Peyer's patch (tissue), 4 donors: ENCODE measurements around the gene CRCP. TPM values are rescaled to one million over a fixed set of nuclear protein-coding genes. Genes with fewer than 3 reads are reported as not detected.

Experiments
- DNase-seq, 3 donors: peaks; one replicate each; pipeline ENCODE4 v3.0.0-alpha.2; 2017 to 2019
- H3K27ac ChIP-seq, 4 donors: fragments of 200-600 bp; sonication (generic); one replicate each; pipeline ENCODE4 v1.5.1; 2016 to 2019
- H3K27me3 ChIP-seq, 2 donors: fragments of 200-600 bp; sonication (generic); one replicate each; pipeline ENCODE4 v1.5.1; 2019
- H3K36me3 ChIP-seq, 3 donors: fragments of 200-600 bp; sonication (generic); one replicate each; pipeline ENCODE4 v1.5.1; 2016 to 2019
- H3K4me1 ChIP-seq, 4 donors: fragments of 200-600 bp; sonication (generic); one replicate each; pipeline ENCODE4 v1.5.1; 2016 to 2019
- H3K4me3 ChIP-seq, 4 donors: fragments of 200-600 bp; sonication (generic); 1 replicate in 3 of 4; 2 replicates in 1 of 4; pipeline ENCODE4 v1.5.1; 2016 to 2019; ENCODE audit warnings: mild to moderate bottlenecking in 1 of 4
- H3K9me3 ChIP-seq, 4 donors: fragments of 200-600 bp; sonication (generic); one replicate each; pipeline ENCODE4 v1.5.1; 2016 to 2019; ENCODE audit warnings: mild to moderate bottlenecking in 1 of 4
- POLR2A ChIP-seq, 2 donors: fragments of 450-650 bp; IDR thresholded peaks; one replicate each; pipeline ENCODE4 v1.5.1; 2017; ENCODE audit warnings: antibody characterized with exemption in 2 of 2, mild to moderate bottlenecking in 2 of 2, moderate library complexity in 2 of 2
- total RNA-seq, 4 donors: library from RNA; depleted of rRNA; stranded (reverse); fragments of >200 nt; gene quantifications; one replicate each; pipeline ENCODE4 v1.1.0, GENCODE V29; 2016
- TF ChIP-seq, protein P1 (sequence below), 6 experiments: fragments of 450-650 bp in 4 of 6; fragments of 200-600 bp in 2 of 6; sonication (generic) in 1 of 6; IDR thresholded peaks; one replicate each; pipeline ENCODE4 v1.5.1; 2017 to 2019; ENCODE audit warnings: antibody characterized with exemption in 6 of 6, mild to moderate bottlenecking in 3 of 6, moderate library complexity in 1 of 6

CRCP gene
- total RNA-seq, 4 donors from 2014 or later, result 24.7 to 67.7 (median 42.2) TPM

DNA sequence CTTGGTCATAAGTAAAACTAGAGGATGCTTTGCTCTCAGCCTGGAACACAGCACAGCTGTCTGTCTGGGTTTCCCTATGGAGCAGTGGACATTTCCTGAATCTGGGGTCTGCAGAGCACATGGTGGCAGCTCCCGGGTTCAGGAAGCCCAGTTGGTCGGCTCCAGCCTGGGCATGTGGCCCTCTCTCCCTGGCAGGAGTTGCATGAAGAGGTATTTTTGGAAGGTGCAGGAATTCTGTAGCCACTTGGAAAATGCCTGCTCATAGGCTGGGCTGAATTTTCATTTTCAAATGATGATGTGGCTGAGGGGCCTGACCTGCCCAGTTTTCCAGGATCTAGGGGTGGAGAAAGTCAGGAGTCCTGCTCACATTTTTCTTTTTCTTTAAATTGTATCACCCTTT lies 83.8 kb downstream of the CRCP start:
- DNase-seq, result no peak
- Histone ChIP-seq H3K27ac (no peak overlapping the region), H3K4me1 (no peaks in the 10 kb centered on the region), H3K36me3 (no peaks in the 10 kb centered on the region), H3K27me3 (no peaks in the 10 kb centered on the region), H3K9me3 (no peaks in the 10 kb centered on the region), H3K4me3 (no peak overlapping the region)
- TF ChIP-seq, protein P1, sequence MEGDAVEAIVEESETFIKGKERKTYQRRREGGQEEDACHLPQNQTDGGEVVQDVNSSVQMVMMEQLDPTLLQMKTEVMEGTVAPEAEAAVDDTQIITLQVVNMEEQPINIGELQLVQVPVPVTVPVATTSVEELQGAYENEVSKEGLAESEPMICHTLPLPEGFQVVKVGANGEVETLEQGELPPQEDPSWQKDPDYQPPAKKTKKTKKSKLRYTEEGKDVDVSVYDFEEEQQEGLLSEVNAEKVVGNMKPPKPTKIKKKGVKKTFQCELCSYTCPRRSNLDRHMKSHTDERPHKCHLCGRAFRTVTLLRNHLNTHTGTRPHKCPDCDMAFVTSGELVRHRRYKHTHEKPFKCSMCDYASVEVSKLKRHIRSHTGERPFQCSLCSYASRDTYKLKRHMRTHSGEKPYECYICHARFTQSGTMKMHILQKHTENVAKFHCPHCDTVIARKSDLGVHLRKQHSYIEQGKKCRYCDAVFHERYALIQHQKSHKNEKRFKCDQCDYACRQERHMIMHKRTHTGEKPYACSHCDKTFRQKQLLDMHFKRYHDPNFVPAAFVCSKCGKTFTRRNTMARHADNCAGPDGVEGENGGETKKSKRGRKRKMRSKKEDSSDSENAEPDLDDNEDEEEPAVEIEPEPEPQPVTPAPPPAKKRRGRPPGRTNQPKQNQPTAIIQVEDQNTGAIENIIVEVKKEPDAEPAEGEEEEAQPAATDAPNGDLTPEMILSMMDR (IDR thresholded peaks at IDR 0.05), result no peak
- TF ChIP-seq POLR2A (IDR thresholded peaks at IDR 0.05), result no peak

DNA sequence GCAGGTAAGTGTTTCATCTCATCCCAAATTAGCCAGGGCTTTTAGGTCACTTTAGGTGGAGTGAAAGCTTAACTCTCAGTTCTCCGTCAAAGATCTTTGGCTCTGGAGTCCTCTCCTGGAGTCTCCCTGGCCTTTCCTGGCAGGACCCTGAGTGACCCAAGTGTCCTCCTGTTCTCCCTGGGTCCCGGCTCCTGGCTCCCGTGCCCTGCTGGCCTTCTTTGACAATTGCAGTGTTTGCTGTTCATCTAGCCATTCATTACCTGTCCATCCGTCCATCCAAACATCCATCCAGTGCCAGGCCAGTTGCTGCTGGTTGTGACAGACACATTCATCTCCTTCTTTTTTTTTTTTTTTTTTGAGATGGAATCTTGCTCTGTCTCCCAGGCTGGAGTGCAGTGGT lies 84.3 kb downstream of the CRCP start:
- no peak for TF ChIP-seq POLR2A (IDR thresholded peaks at IDR 0.05)
- TF ChIP-seq, protein P1 (IDR thresholded peaks at IDR 0.05), result no peak
- no peak for DNase-seq
- Histone ChIP-seq H3K4me1 (no peaks in the 10 kb centered on the region), H3K36me3 (no peaks in the 10 kb centered on the region), H3K4me3 (no peak overlapping the region), H3K27me3 (no peaks in the 10 kb centered on the region), H3K27ac (no peak overlapping the region), H3K9me3 (no peaks in the 10 kb centered on the region)

DNA sequence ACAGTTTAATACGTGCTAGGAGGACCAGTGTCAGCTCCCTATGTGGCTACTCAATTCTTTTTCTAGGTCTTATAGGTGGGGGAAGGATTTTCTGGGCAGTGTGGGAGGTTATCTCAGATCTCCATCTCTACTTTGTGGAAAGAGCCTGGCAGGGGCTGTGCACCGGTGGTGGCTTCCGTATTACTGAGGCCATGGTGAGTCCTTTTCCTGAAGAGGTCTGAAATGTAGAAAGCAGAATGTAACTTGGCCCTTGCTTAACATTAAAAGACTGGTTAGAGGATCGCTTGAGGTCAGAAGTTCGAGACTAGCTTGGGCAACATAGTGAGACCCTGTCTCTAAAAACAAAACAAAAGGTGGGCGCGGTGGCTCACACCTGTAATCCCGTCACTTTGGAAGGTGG lies 87.8 kb downstream of the CRCP start:
- DNase-seq, result peak in 1 of 3 donors; percentile 8
- Histone ChIP-seq H3K9me3 (no peaks in the 10 kb centered on the region), H3K27me3 (no peaks in the 10 kb centered on the region), H3K4me3 (no peak overlapping the region), H3K36me3 (no peaks in the 10 kb centered on the region), H3K4me1 (peaks cover 0 to 15% (median 0%) of the 10 kb centered on the region in 4 donors), H3K27ac (no peak overlapping the region)
- TF ChIP-seq POLR2A (IDR thresholded peaks at IDR 0.05), result no peak
- TF ChIP-seq, protein P1 (IDR thresholded peaks at IDR 0.05), result no peak

Other genes with a start within 250 kb of the CRCP start
- gene VKORC1L1, start 241.8 kb upstream of the CRCP start, total RNA-seq, result 10 to 100 TPM in 2 of 4 donors, 1 to 10 TPM in 2; 5.0 to 11.0 (median 9.4) TPM
- gene GUSB, start 132.6 kb upstream of the CRCP start, total RNA-seq, result 10 to 100 TPM; 29.8 to 56.9 (median 48.4) TPM
- 100 to 1,000 TPM in 3 of 4 donors, 10 to 100 TPM in 1; 48.7 to 178 (median 137) TPM for gene ASL, start 39.0 kb upstream of the CRCP start, total RNA-seq
- gene TPST1, start 90.5 kb downstream of the CRCP start, total RNA-seq, result 10 to 100 TPM in 3 of 4 donors, 1 to 10 TPM in 1; 5.4 to 58.6 (median 12.5) TPM